ELF-1 (cell line): ENCODE measurements around the gene SCAF8.

Source experiments
- DNase-seq: peaks from one replicate; pipeline ENCODE4 v3.0.0-alpha.2; 2016; ENCODE audit warnings: low read depth, low spot score

Gene SCAF8

GRCh38 chr6:154882107-154882506 lies 148.9 kb downstream of the SCAF8 start:
- DNase-seq: no peak
